ENCODE data around the gene MILR1. TPM values are rescaled to one million over a fixed set of nuclear protein-coding genes. Genes with fewer than 3 reads are reported as not detected.

MILR1 gene
- total and polyA plus RNA-seq, 5 donors from 2014 or later: 0.67 TPM; not detected in 4

DNA sequence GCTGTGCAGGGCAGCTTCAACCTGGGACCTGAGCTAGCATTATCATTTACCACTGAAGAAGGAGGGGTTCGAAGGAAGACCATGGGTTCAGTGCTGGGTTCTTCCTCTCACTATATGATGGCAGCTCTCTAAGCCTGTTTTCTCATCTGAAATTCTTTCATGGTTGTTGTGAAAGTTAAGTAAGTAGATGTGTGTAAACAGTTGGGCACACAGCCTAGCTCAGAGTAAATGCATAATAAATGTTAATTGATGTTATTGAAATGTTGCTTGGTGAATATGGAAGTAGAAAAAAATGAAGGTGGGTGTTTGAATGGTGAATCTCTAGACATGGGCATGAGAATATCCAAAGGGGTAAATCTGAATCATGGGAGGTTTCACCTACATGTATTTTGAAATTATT, 66.9 kb downstream of the MILR1 start:
- DNase-seq (no peak), ATAC-seq (ENCODE audit: low read depth in 2 of 2) (no peak)
- no peaks in the 10 kb centered on the region for H3K27me3 ChIP-seq (ENCODE audit: control insufficient read depth, insufficient read depth, low read length)
- no peaks in the 10 kb centered on the region for H3K4me1 ChIP-seq (ENCODE audit: control insufficient read depth, insufficient read depth, low read length, poor library complexity, severe bottlenecking)
- H3K27ac ChIP-seq (ENCODE audit: insufficient read depth, low read length, poor library complexity, severe bottlenecking): no peak overlapping the region
- peaks cover 23 to 40% (median 32%) of the 10 kb centered on the region in 4 donors for H3K4me1 Mint-ChIP-seq
- no peaks in the 10 kb centered on the region for H3K27me3 Mint-ChIP-seq
- peak overlapping the region in 1 of 3 donors; percentile 1 for H3K27ac Mint-ChIP-seq
- peaks cover 88% of the 10 kb centered on the region for H3K36me3 ChIP-seq (ENCODE audit: control insufficient read depth, insufficient read depth, low read length)
- H3K9me3 ChIP-seq (ENCODE audit: control insufficient read depth in 2 of 2, low read length in 2 of 2): no peaks in the 10 kb centered on the region
- H3K9me3 Mint-ChIP-seq: no peaks in the 10 kb centered on the region
- H3K36me3 Mint-ChIP-seq: peaks cover 49% of the 10 kb centered on the region
- no peak overlapping the region for H3K4me3 ChIP-seq (ENCODE audit: low read depth, low read length)
- H3K4me3 Mint-ChIP-seq: no peak overlapping the region

Other genes starting within 250 kb of the MILR1 start
- 9.3 TPM for gene TEX2, start 185.9 kb upstream of the MILR1 start, total RNA-seq
- 1 to 10 TPM; 6.0 to 6.8 (median 6.1) TPM for gene TEX2, start 185.9 kb upstream of the MILR1 start, polyA plus RNA-seq
- gene PECAM1, start 58.3 kb upstream of the MILR1 start, total RNA-seq: 8.8 TPM
- gene PECAM1, start 58.3 kb upstream of the MILR1 start, polyA plus RNA-seq: 10 to 100 TPM in 2 of 4 donors, 1 to 10 TPM in 2; 4.0 to 22.9 (median 13.3) TPM
- gene POLG2, start 47.9 kb downstream of the MILR1 start, total RNA-seq: 49.3 TPM
- 10 to 100 TPM; 10.2 to 11.1 (median 10.2) TPM for gene POLG2, start 47.9 kb downstream of the MILR1 start, polyA plus RNA-seq
- 2,976 TPM for gene DDX5, start 57.2 kb downstream of the MILR1 start, total RNA-seq
- gene DDX5, start 57.2 kb downstream of the MILR1 start, polyA plus RNA-seq: 1,000 to 10,000 TPM in 3 of 4 donors, 100 to 1,000 TPM in 1; 887 to 1,222 (median 1,070) TPM
- 173 TPM for gene CEP95, start 57.9 kb downstream of the MILR1 start, total RNA-seq
- 10 to 100 TPM in 3 of 4 donors, 1 to 10 TPM in 1; 9.2 to 11.6 (median 10.8) TPM for gene CEP95, start 57.9 kb downstream of the MILR1 start, polyA plus RNA-seq
- gene SMURF2, start 213.2 kb downstream of the MILR1 start, total RNA-seq: 18.7 TPM
- 1 to 10 TPM; 4.0 to 4.9 (median 4.4) TPM for gene SMURF2, start 213.2 kb downstream of the MILR1 start, polyA plus RNA-seq

Data from CD4-positive, CD25-positive, alpha-beta regulatory T cell (primary cell).